Measurements from ENCODE around the gene GLI3. TPM values are rescaled to one million over a fixed set of nuclear protein-coding genes. Genes with fewer than 3 reads are reported as not detected.
"Not testable (repeated sequence)": the region's sequence is repeated elsewhere in the genome, so short reads cannot be mapped to it uniquely, and the experiment has no call there.

The GLI3 gene
- total RNA-seq, 1 donor from 2014 or later: 2.2 TPM

- no peaks in the 10 kb centered on the region for H3K36me3 ChIP-seq
- H3K9me3 ChIP-seq: no peaks in the 10 kb centered on the region
- H3K27me3 ChIP-seq: no peaks in the 10 kb centered on the region
- no peak for TF ChIP-seq CTCF (IDR thresholded peaks at IDR 0.05)
- H3K27ac ChIP-seq: no peak overlapping the region
- intact Hi-C loops (cut with DNase I): no loop called here
- H3K4me3 ChIP-seq: no peak overlapping the region
- no peaks in the 10 kb centered on the region for H3K4me1 ChIP-seq
- DNase-seq (ENCODE audit: low spot score in 2 of 2): no peak
Observed at GRCh38 chr7:42212541-42213090, 24.4 kb downstream of the GLI3 start.

- intact Hi-C loops (cut with DNase I): no loop called here
- no peaks in the 10 kb centered on the region for H3K9me3 ChIP-seq
- no peak for DNase-seq (ENCODE audit: low spot score in 2 of 2)
- no peaks in the 10 kb centered on the region for H3K27me3 ChIP-seq
- no peaks in the 10 kb centered on the region for H3K36me3 ChIP-seq
- H3K27ac ChIP-seq: no peak overlapping the region
- H3K4me3 ChIP-seq: no peak overlapping the region
- no peak for TF ChIP-seq CTCF (IDR thresholded peaks at IDR 0.05)
- no peaks in the 10 kb centered on the region for H3K4me1 ChIP-seq
Observed at GRCh38 chr7:42211938-42212337, 25.1 kb downstream of the GLI3 start.

GRCh38 chr7:42210779-42211178 is 26.2 kb downstream of the GLI3 start:
- H3K36me3 ChIP-seq: no peaks in the 10 kb centered on the region
- intact Hi-C loops (cut with DNase I): no loop called here
- H3K9me3 ChIP-seq: no peaks in the 10 kb centered on the region
- no peak for TF ChIP-seq CTCF (IDR thresholded peaks at IDR 0.05)
- no peak overlapping the region for H3K4me3 ChIP-seq
- no peak for DNase-seq (ENCODE audit: low spot score in 2 of 2)
- no peak overlapping the region for H3K27ac ChIP-seq
- no peaks in the 10 kb centered on the region for H3K4me1 ChIP-seq
- H3K27me3 ChIP-seq: no peaks in the 10 kb centered on the region

- intact Hi-C loops (cut with DNase I): no loop called here
- H3K4me1 ChIP-seq: no peaks in the 10 kb centered on the region
Observed at GRCh38 chr7:42210333-42210732, 26.7 kb downstream of the GLI3 start.

GRCh38 chr7:42209085-42209484 is 27.9 kb downstream of the GLI3 start:
- H3K4me1 ChIP-seq; DNase-seq (ENCODE audit: low spot score in 2 of 2); H3K27me3 ChIP-seq; H3K36me3 ChIP-seq; H3K9me3 ChIP-seq; intact Hi-C loops (cut with DNase I); H3K4me3 ChIP-seq; H3K27ac ChIP-seq: not testable (repeated sequence)

More at GRCh38 chr7:42210333-42210732, 26.7 kb downstream of the GLI3 start:
- H3K9me3 ChIP-seq: no peaks in the 10 kb centered on the region
- H3K36me3 ChIP-seq: no peaks in the 10 kb centered on the region
- H3K27ac ChIP-seq: no peak overlapping the region
- H3K27me3 ChIP-seq: no peaks in the 10 kb centered on the region
- no peak overlapping the region for H3K4me3 ChIP-seq
- no peak for TF ChIP-seq CTCF (IDR thresholded peaks at IDR 0.05)
- DNase-seq (ENCODE audit: low spot score in 2 of 2): no peak

GRCh38 chr7:42208572-42208971 is 28.4 kb downstream of the GLI3 start:
- Histone ChIP-seq H3K27me3 (no peaks in the 10 kb centered on the region), H3K9me3 (no peaks in the 10 kb centered on the region), H3K27ac (no peak overlapping the region), H3K4me1 (no peaks in the 10 kb centered on the region), H3K4me3 (no peak overlapping the region), H3K36me3 (no peaks in the 10 kb centered on the region)
- no peak for DNase-seq (ENCODE audit: low spot score in 2 of 2)
- TF ChIP-seq CTCF (IDR thresholded peaks at IDR 0.05): no peak
- intact Hi-C loops (cut with DNase I): no loop called here
